ENCODE measurements around the gene AMIGO3.
"Not testable (repeated sequence)": the region's sequence is repeated elsewhere in the genome, so short reads cannot be mapped to it uniquely, and the experiment has no call there.

The AMIGO3 gene

DNA sequence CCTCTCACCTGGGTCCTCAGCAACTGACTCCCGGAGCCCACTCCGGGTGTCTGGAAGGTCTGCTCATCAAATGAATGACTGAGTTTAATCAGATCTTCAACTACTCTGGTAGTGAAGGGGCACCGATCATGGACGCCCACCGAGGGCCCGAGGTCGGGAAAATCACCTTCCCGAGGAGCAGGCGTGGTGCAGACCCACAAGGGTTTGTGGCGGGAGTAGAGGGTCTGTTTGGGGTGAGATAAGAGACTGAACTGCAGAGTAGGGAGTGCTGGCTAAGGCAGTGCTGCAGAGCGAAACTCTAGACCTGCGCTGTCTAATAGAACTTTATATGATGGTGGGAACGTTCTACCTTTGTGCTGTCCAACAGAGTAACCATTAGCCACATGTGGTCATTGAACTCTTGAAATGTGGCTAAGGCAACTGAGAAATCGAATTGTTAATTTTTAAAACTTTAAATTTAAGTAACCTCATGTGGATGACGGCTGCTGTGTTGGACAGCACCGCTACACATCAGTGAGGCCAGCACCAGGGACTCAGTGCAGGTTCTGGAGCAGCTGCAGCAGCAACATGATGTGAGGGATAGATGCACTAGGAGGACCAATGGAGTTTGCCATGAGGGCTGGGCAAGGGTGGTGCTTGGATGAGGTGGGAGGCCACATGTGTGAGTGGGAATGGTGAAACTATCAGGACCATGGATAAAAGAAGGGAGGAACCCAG, 29.4 kb downstream of the AMIGO3 start:
- H3K4me3 ChIP-seq (ENCODE audit: low read depth, low read length): peak overlapping the region; percentile 82

DNA sequence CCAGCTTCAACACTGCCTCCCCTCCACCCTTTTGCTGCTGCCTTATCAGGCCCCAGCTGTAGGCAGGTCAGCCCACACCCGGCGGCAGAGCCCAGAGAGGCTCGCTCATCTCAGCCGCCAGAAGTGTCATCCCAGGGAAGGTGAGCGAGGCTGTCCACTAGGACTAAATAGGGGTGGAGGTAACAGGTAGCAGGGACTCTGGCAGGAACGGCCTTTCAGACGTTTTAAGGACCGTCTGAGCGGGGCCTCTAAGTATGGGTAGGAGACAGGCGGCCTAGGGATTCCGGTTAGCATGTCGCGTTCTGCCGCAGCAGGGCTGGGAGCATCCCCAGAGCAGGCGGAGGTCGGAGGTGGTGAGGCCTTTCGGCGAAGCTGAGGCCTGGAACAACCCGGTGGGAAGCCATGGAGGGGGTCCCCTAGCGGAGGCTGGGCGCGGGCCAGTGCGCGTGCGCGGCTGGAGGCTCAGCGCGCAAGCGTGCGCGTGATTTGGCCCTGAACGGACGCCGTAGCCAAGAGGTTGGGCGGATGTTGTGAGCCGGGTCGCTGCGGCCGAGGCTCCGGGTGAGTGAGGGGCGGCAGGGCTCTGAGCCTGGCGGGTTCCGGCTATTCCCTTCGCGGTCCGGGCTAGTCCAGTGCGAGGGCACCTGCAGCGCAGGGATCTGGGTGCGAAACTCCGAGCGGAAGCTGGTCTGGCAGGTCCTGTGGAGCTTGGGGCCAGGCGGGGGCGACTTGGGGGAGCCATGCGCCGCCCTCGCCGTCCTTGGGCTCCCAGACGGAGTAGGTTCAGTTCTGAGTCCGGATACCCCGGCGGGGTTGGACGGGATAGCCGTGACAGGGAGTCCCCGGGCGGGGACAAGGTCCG, 30.2 kb downstream of the AMIGO3 start, which contains the start of the genes MST1 and RNF123:
MST1 (minus strand) TSS at position 429 of the 862 bp plus-strand sequence. CDS start 783 bp downstream, outside the sequence.
RNF123 (plus strand) TSS at position 512 of the 862 bp plus-strand sequence. CDS start 1,609 bp downstream, outside the sequence.
- peak within 1 kb of the TSS; percentile 82 for H3K4me3 ChIP-seq (ENCODE audit: low read depth, low read length)

DNA sequence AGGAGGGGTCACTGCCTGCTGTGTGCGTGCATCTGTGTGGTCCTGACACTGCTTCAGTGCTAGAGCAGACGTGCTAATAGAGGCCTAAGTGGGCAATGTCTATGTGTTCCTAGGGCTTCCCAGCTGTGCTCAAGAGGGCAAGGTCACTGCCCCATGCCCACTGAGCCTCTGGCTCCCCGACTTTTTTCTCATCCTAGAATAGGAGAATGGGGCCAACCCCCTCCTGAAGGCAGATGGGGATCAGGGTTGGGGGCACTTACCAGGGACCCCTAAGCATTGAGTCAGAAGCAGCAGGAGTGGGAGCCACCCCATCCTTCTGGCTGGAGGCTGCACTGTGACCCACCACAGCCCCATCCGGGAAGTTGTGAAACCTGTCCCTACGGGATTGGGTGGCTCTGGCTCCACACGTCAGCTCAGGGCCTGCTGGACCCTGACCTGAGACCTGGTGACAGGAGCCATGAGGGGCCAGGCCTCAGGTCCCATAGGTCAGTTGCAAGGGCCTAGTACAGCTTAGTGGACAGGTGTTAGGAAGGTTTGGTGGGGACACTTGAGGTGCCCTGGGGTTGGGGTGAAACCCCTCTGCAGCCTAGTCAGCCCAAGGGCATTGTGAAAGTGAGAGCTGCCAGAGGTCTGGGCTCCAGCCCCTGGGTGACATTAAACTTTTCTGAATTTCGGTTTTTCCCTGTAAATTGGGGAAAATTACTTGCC, 31.0 kb downstream of the AMIGO3 start:
- not testable (repeated sequence) for H3K4me3 ChIP-seq (ENCODE audit: low read depth, low read length)

DNA sequence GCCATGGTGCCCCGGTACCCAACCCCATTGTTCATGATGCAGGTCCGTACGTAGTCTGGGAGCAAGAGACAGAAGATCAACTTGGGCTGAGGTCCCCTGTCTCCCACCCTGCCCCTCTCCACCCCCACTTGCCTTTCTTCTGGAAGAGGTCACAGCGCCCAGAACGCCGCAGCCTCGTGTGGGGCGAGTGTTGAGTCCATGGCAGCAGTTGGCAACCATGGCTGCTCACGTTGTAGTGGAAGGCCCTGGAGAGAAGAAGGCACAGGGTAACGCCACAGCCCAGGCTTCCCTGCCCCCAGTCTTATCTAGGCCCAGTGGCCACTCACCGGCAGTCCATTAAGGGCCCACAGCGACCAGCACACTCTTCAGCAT, 32.1 kb downstream of the AMIGO3 start:
- peak overlapping the region; percentile 39 for H3K4me3 ChIP-seq (ENCODE audit: low read depth, low read length)

DNA sequence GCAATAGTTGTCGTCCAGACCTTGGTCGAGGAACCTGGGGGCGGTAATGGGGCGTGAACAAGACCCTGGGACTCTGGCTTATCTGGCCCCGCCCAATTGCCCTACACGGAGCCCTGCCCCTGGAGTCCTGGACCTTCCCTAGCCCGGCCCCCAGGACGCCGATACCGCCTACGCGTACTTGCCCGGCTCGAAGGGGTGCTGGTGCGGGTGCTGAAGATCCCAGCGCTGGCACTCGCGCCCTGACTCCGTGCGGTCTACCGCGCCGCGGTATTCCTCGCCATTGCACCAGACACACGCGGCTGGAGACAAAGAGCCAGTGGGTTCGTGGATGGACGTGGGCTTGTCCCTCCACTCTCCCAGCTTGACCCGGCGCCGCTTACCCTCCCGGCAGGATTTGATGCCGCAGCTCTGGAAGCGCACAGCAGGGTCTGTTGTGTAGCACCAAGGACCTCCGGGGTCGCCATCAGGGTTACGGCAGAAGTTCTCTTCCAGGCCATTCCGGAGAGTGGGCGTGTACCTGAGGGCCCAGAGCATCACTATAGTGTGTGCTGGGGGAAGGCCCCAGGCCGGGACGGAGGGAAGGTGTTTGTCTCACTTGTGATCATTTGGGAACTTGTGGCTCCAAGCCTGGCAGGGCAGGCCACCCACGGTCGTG, 32.6 kb downstream of the AMIGO3 start:
- peak overlapping the region; percentile 39 for H3K4me3 ChIP-seq (ENCODE audit: low read depth, low read length)

DNA sequence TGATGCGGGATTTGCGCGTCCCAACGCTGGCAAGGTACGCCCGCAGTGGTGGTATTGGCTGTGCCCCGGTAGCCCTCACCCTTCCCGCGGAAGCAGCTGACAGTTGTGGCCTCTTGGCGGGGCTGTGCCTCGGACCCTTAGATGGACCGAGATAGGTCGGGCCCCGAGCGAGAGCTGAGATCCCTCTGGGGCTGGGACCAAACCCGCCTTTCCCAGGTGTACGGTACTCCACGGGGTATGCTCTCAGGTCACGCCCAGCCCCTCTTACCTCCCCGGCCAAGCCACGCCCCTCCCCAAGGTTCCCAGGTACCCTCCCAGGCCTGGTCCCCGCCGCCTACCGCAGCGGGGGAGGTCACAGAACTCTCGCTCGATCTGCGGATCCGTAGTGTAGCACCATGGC, 33.1 kb downstream of the AMIGO3 start:
- peak overlapping the region; percentile 39 for H3K4me3 ChIP-seq (ENCODE audit: low read depth, low read length)

DNA sequence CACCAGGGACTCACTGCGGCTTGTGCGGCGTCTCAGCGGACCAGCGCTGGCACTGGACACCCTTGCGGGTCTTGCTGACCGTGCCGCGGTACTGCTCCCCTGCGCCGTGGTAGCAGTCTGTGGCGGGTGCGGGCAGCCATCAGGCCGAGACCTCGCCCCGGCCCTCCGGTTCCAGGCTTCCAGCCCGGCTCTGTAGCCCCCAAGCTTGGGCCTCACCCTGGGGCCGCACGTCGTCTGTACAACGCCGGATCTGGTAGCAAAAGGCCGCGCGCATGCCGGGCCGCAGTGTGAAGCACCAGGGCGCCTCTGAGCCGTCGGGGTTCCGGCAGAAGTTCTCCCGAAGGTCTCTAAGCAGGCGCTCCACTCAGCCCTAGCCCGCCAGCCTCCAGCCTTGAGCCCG, 33.6 kb downstream of the AMIGO3 start:
- H3K4me3 ChIP-seq (ENCODE audit: low read depth, low read length): not testable (repeated sequence)

DNA sequence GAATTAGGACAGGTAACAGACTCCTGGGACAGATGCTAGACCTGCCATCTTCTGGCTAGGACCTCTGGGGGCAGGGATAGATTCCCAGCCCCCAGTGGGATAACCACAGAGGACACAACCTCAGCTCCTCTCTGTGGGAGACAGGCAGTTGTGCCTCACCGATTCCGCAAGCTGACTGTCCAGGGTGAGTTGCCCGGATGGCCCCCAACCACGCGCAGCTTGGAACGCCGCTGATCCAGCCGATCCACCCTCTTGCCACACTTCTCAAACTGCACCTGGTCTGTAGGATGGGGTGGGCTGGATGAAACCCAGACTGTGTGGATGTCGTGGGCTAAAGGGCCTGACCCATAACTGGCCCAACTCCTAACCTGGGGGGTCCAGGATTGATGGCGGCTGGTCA, 34.4 kb downstream of the AMIGO3 start:
- not testable (repeated sequence) for H3K4me3 ChIP-seq (ENCODE audit: low read depth, low read length)

DNA sequence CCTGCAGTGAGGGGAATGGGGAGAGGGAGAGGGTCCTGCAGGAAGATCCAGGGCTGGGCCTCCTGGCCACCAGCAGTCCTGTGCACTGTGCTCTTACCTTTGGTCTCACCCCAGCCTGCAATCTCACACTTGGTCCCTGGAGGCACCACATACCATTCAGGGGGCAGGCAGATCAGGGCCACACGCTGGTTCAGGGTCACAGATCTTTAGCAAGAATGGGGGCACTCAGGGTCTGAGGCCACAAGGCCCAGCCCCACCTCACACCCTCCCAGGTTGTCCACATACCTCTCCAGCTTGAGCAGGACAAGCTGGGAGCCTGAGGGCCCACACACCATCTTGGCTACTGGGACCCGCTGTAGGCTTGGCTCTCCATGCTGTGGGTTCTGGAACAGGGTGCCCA, 35.0 kb downstream of the AMIGO3 start:
- H3K4me3 ChIP-seq (ENCODE audit: low read depth, low read length): not testable (repeated sequence)

DNA sequence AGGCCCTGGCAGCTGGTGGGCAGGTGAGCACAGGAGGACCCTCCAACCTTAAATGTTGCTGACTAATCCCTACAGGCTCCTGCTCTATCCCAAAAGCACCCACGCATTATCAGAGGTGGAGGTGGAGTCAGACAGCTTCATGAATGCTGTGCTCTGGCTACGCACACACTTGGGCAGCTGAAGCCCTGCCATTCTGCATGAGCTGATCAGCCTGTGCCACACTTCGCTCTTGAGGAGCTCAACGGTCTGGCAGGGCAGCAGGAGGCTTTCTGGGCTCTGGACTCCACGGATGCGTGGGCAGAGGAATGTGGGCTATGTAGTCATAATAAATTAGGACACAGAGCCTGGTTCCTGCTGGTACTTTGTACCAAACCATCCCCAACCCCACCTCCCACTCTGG, 36.3 kb downstream of the AMIGO3 start:
- H3K4me3 ChIP-seq (ENCODE audit: low read depth, low read length): no peak overlapping the region

DNA sequence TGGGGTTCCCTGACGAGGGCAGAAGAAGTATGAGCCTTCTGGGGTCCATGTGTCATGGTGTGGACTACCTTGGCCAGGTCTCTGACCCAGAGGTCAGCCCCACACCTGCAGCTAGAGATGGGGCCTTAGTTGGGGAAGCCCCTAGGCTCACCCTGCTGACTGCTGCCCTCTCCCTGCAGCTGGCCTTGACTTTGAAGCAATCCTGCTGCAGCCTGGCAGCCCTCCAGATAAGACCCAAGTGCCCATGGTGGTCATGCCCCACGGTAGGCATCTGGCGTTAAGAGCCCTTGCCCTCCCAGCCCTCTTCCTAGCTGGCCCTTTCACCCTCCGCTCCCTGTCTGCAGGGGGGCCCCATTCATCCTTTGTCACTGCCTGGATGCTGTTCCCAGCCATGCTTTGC, 37.9 kb downstream of the AMIGO3 start:
- no peak overlapping the region for H3K4me3 ChIP-seq (ENCODE audit: low read depth, low read length)

DNA sequence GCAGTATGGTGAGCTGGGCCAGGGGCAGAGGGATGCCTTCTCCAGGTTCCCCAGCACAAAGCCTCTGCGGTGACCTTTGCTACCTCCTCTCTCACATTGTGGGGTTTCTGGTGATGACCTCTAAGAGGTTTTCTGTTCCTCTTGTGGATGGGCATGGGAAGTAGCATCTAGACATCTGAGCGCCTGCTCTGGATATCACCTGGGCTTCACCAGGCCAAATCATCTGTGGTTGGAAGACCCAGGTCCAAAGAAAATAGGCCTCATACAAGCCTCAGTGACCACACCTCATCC, 38.3 kb downstream of the AMIGO3 start:
- no peak overlapping the region for H3K4me3 ChIP-seq (ENCODE audit: low read depth, low read length)

DNA sequence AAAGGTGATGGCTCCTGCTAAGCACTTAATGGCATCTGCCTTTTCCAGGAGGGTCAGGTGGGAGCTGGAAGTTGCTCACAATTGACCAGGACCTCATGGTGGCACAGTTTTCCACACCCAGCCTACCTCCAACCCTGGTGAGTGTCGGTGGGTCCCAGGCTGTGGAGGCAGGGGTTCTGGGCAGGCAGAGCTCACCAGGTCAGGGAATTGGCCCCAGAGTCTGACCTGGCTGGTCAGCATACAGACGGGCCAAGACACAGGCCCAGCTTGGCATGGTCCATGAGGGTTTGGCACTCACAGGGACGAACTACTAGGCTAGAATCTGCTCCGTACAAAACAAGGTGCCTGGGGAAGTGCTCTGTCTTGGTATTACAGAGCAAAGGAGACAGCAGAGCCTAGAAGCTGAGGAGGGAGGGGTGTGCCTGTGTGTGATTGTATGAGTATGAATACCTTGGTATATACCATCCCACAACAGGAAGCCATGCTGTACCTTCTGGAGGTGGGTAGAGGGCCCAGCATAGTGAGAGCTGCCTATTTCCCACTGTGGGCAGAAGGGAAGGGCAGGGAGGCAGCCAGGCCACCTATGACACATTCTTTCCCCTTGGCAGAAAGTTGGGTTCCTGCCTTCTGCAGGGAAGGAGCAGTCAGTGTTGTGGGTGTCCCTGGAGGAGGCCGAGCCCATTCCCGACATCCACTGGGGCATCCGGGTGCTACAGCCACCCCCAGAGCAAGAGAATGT, 38.8 kb downstream of the AMIGO3 start:
- H3K4me3 ChIP-seq (ENCODE audit: low read depth, low read length): no peak overlapping the region

DNA sequence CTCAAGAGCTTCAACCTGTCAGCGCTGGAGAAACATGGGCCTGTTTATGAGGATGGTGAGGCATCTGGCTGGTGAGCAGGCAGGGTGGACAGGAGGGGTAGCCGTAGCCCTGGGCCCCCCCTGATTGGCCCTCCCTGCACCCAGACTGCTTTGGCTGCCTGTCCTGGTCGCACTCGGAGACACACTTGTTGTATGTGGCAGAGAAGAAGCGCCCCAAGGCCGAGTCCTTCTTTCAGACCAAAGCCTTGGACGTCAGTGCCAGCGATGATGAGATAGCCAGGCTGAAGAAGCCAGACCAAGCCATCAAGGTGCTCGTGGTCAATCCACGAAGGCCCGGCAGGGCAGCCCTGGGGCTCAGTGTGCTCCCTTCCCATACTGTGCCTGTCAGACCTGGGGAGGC, 43.6 kb downstream of the AMIGO3 start:
- H3K4me3 ChIP-seq (ENCODE audit: low read depth, low read length): no peak overlapping the region

DNA sequence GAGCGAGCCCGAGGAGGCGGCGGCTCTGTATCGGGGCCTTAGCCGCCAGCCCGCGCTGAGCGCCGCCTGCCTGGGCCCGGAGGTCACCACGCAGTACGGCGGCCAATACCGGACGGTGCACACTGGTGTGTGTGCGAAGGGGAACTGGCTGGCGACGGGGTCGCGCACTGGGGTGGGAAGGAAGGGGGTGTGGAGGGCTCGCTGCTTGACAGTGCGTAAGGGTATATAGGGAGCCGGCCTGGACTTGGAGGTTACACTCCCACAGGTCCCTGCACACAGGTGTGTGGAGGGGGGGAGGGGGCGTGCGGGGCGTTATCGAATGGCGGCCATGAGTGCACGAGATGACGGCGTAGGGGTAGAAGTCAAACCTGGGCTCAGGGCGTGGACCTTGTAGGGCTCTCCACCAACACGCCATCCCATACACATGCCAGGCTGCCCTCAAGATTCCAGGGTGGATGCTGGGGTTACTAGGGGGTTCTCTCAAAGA, 44.9 kb downstream of the AMIGO3 start:
- H3K4me3 ChIP-seq (ENCODE audit: low read depth, low read length): peak overlapping the region; percentile 91

DNA sequence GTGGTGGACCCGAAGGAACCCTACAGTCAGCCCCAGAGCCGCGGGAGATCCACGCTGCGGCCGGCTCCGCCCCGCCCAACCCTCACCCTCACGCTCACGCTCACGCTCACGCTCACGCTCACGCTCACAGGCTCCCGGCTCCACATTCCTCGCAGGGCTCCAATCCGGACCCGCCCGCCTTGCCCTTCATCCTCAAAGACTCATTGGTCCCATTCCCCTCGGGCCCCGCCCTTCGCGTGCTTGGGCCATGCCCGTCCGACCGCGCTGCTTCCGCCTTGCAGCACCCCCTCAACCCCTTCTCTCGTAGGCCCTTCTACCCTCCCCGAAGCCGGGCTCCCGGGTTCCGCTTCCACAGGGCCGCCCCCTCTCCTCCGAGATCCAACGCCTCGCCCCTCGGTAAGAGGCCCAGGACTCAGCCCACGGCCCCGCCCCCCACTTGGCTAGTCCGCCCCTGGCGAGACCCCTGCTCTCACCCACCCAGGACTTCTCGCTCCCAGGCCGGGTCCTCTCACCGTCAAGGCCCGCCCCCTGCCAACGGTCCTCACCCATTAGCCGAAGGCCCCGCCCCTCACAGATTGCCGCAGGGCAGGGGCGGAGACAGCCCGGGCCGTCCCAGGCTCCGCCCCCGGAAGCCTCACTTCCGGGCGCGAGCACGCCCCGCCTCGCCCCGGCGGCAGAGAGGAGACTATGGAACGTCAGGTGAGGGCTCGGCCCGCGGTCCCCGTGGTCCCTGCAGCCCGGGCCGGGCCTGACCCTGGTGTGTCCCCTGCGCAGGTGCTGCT, 45.6 kb downstream of the AMIGO3 start, which contains the start of gene APEH:
APEH (plus strand) TSS at position 637 of the 782 bp plus-strand sequence; CDS start at position 688, 51 bp downstream.
- H3K4me3 ChIP-seq (ENCODE audit: low read depth, low read length): peak within 1 kb of the TSS; percentile 91

DNA sequence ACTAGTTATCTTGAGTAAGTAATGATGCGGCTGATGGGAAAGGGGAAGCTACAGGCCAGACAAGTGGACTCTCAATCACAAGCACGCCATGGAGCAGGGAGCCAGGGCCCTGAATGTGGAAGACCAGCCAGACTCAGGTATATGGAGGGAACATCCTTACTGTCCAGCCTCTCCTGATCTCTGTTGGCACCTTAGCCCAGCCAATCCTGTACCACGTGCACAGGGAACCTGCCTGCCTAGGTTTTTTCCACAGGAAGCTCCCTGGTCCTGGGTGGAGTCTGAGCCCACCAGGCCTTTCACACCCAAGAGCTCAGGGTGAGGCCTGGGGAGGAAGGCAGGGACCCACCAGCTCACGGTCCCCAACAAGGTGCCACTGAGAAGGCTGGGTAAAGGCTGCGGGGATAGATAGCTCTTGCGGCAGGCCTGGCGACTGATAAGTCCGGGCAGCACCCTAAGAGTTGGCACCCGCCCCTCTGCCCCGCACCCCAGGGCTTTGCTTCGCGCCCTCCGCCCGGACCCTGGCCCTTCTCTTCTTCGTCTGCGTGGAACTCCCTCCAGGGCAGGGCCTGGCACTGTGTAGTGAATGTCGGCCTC, 46.3 kb downstream of the AMIGO3 start:
- peak overlapping the region; percentile 91 for H3K4me3 ChIP-seq (ENCODE audit: low read depth, low read length)

DNA sequence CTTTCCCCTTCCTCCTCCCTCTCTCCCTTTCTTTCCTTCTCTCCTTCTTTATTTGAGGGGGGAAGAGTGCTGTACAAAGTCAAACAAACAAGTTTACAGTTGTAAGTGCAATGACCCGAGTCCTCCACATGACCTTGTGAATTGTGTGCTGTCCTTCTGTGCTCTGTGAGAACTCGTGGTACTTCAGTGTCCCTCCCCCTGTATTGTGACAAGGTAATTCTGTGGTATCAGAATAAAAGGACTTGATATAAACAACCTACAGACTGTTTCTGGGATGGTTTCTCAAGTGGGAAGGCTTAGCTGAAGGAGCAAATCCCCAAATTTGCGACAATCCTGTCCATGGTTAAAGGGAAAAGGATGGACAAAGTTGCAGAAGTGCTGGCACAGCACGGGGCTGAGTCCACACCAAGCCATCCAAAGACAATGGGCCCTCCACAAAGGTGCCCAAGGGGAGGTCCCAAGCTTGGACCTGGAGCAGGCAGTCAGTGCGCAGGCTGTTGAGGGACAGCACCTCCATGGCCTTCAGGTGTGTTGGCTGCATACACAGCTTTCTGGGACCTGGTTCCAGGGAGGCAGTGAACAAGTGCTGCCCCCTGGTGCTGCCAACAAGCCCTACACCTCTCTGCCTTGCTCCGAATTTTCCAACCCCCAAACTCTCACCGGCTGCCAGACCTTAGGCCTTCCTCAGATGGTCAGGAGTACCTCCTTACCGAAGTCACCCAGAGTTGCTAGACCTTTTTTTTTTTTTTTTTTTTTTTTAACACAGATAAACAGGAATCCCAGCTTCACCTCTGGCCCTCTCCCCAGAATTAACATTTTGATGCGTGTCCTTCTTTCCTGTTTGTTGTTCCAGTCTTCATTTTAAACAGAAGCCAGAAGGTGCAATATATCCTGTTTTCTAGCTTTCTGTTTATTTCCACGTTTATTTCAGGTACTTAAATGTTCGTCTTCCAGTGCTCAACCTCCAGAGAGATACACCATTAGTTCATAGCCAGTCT, 47.9 kb downstream of the AMIGO3 start:
- H3K4me3 ChIP-seq (ENCODE audit: low read depth, low read length): no peak overlapping the region
